ENCODE data around the gene AICDA.
"Not testable (repeated sequence)": the region's sequence is repeated elsewhere in the genome, so short reads cannot be mapped to it uniquely, and the experiment has no call there.

The AICDA gene

DNA sequence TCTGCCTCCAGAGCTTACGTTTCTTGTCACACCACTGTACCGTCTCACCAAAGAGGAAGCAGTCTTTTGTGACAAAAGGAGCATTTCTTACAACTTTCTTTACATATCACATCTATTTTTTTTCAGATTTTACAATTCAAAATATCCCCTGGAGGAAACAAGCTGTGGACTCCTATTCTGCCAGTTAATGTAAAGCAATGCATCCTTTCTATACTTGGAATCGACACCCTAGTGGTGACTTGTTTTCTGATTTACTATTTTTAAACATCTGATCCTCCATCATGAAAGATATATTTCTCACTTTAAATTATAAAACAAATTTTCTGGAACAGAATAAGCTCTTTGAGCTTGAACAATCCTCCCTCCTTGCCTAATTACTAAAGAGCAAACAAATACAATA, 34.8 kb downstream of the AICDA start:
- Histone ChIP-seq H3K4me3 (no peak overlapping the region), H3K4me1 (peaks cover 39 to 53% (median 48%) of the 10 kb centered on the region in 10 experiments), H3K36me3 (no peaks in the 10 kb centered on the region), H3K4me2 (peak overlapping the region; percentile 29 to 74 (median 62); a peak in 21 of 22 replicates), H3K9ac (no peak overlapping the region), H3K9me3 (replicated peaks in 1 of 11) (no peaks in the 10 kb centered on the region), H4K20me1 (no peaks in the 10 kb centered on the region), H3K27ac (peak overlapping the region in 1 of 11 experiments; percentile 11; a peak in 1 of 22 replicates), H3K27me3 (0 out of 22 replicates have a peak, but pooled peaks cover 0 to 3% (median 0%) of the 10 kb centered on the region in 11 experiments)
- TF ChIP-seq Cebpa-rat (IDR thresholded peaks at IDR 0.05): no peak

DNA sequence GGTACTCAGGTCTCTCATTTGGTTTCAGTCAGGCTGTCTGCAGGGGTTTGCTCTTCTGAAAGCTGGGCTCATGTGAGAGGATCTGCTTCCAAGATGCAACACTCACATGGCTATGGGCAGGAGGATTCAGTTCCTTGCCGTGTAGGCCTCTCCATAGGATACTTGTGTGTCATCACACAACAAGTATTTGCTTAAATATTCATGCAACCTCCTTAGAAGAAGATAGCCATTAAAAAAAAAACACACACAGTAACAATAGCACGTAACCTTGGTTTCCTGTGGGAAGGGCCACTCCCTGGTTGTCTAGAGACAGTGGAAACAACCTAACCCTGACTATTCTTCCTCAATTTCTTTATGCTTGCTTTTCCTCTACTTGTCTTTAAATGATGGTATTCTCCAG, 40.2 kb downstream of the AICDA start:
- H3K27me3 ChIP-seq: 0 out of 22 replicates have a peak, but pooled peaks cover 0 to 3% (median 0%) of the 10 kb centered on the region in 11 experiments
- H3K4me1 ChIP-seq: peaks cover 5 to 50% (median 15%) of the 10 kb centered on the region in 10 experiments

DNA sequence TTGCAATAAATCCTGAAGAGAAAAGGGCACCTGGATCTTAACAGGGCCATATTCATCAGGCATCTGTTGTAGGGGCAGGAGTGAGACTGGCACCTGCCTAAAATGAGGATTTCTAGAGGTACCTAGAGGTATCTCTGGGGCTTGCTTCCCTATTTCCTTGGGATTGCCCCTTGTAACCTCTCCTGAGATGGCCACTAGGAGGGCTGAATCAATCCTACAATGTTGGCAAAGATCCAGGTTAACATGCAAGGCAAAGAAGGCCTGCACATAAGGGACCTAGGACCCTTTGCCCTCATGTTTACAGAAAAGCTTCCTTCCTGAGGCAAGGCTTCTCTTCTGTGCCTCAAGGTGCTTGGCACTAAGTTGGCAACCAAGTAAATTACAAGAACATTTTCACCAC, 46.1 kb downstream of the AICDA start:
- Histone ChIP-seq H3K27ac (peak overlapping the region in 8 of 11 experiments; percentile 42 to 93 (median 73); a peak in 16 of 22 replicates), H3K4me1 (peaks cover 0 to 47% (median 19%) of the 10 kb centered on the region in 10 experiments; a peak in 12 of 20 replicates), H3K27me3 (no peaks in the 10 kb centered on the region), H3K4me3 (peak overlapping the region in 5 of 10 experiments; percentile 3 to 49 (median 27); a peak in 6 of 20 replicates), H3K4me2 (peak overlapping the region in 9 of 11 experiments; percentile 4 to 89 (median 63); a peak in 15 of 22 replicates), H3K9ac (peak overlapping the region in 6 of 11 experiments; percentile 23 to 71 (median 49); a peak in 8 of 22 replicates), H4K20me1 (no peaks in the 10 kb centered on the region), H3K36me3 (peaks cover 0 to 18% (median 6%) of the 10 kb centered on the region in 11 experiments; a peak in 9 of 22 replicates), H3K9me3 (replicated peaks in 1 of 11) (peaks cover 45 to 73% (median 54%) of the 10 kb centered on the region in 11 experiments)
- no peak for TF ChIP-seq Cebpa-rat (IDR thresholded peaks at IDR 0.05)

More for the DNA sequence above, 40.2 kb downstream of the AICDA start:
- H3K4me3 ChIP-seq: no peak overlapping the region
- 0 out of 22 replicates have a peak, but pooled peaks of 1 of the 11 experiments have one; percentile 10 for TF ChIP-seq Cebpa-rat (IDR thresholded peaks at IDR 0.05)
- peaks cover 0 to 10% (median 4%) of the 10 kb centered on the region in 11 experiments; a peak in 9 of 22 replicates for H3K36me3 ChIP-seq
- H3K27ac ChIP-seq: peak overlapping the region in 4 of 11 experiments; percentile 57 to 89 (median 84); a peak in 8 of 22 replicates
- peak overlapping the region in 3 of 11 experiments; percentile 62 to 67 (median 65); a peak in 5 of 22 replicates for H3K9ac ChIP-seq
- H3K4me2 ChIP-seq: peak overlapping the region in 8 of 11 experiments; percentile 12 to 73 (median 54); a peak in 15 of 22 replicates
- H4K20me1 ChIP-seq: no peaks in the 10 kb centered on the region
- H3K9me3 ChIP-seq (replicated peaks in 1 of 11): peaks cover 11 to 16% (median 13%) of the 10 kb centered on the region in 11 experiments

DNA sequence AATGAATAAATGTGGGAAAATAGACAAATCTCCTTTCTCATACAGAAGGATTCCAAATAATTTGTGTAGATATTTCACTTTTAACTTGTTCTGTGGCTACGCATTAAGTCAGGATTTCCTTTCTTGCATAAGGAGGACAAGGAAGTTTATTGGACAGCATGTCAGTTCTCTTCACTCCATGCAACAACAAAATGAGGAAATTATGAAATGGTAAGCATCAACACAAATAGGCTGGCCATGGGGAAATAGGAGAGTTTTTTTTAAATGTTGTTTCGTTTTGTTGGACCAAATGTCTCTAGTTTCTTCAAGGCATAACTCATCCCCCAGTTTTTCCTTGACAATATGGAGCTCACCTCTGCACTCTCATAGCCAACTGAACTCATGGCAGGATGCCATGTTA, 46.6 kb downstream of the AICDA start:
- not testable (repeated sequence) for H4K20me1 ChIP-seq, H3K27me3 ChIP-seq
- H3K36me3 ChIP-seq: peaks cover 0 to 18% (median 6%) of the 10 kb centered on the region in 11 experiments; a peak in 9 of 22 replicates
- peak overlapping the region in 6 of 11 experiments; percentile 23 to 71 (median 49); a peak in 8 of 22 replicates for H3K9ac ChIP-seq
- peak overlapping the region in 9 of 11 experiments; percentile 4 to 89 (median 63); a peak in 15 of 22 replicates for H3K4me2 ChIP-seq
- peak overlapping the region in 8 of 11 experiments; percentile 42 to 93 (median 73); a peak in 15 of 22 replicates for H3K27ac ChIP-seq
- H3K4me3 ChIP-seq: peak overlapping the region in 5 of 10 experiments; percentile 3 to 49 (median 27); a peak in 5 of 20 replicates
- H3K9me3 ChIP-seq (replicated peaks in 1 of 11): peaks cover 50 to 78% (median 58%) of the 10 kb centered on the region in 11 experiments
- peaks cover 0 to 43% (median 19%) of the 10 kb centered on the region in 10 experiments; a peak in 12 of 20 replicates for H3K4me1 ChIP-seq

DNA sequence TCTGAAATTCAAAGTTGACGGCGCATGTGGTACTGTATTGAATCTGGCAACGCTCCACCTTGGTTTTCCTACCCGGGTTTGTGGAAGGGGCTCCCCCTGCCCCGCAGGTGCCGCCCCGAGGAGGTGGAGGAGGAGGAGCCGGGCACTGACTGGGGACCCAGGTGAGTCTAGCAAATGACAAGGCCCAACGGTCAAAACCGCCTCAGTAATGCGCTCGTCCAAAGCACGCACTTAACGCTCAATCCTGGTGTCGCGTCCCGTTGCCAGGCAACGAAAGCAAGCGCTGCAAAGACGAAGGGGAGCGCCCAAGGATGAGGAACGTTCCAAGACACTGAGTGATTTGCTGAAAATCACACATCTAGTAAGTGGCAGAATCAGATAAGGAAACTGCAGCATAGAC, 48.0 kb downstream of the AICDA start:
- peak overlapping the region in 1 of 10 experiments; percentile 26; a peak in 1 of 20 replicates for H3K4me3 ChIP-seq
- peak overlapping the region in 5 of 11 experiments; percentile 9 to 68 (median 52); a peak in 4 of 22 replicates for H3K4me2 ChIP-seq
- peaks cover 0 to 18% (median 6%) of the 10 kb centered on the region in 11 experiments; a peak in 9 of 22 replicates for H3K36me3 ChIP-seq
- no peak for TF ChIP-seq Cebpa-rat (IDR thresholded peaks at IDR 0.05)
- H3K27ac ChIP-seq: peak overlapping the region in 5 of 11 experiments; percentile 57 to 93 (median 76); a peak in 7 of 22 replicates
- no peak overlapping the region for H3K9ac ChIP-seq
- peaks cover 51 to 85% (median 62%) of the 10 kb centered on the region in 11 experiments for H3K9me3 ChIP-seq (replicated peaks in 1 of 11)
- no peaks in the 10 kb centered on the region for H4K20me1 ChIP-seq
- no peaks in the 10 kb centered on the region for H3K27me3 ChIP-seq
- H3K4me1 ChIP-seq: peaks cover 0 to 42% (median 19%) of the 10 kb centered on the region in 10 experiments; a peak in 12 of 20 replicates

DNA sequence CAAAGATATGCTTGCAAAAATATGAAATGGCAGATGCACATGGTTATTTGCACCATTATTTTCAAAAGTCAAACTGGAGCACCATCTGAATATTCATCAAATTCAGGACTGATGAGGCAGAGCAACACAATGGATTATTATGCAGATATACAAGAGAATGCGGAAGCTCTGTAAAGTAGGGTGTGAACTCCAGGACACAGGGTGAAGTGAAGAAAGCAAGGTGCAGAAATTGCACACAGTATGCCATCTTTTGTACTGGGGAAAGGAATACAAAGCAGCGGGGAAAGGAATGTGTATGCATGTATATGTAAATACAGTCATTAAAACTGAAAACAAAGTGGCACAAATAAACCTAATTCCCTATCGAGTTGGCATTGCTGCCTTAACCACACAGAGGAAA, 49.3 kb downstream of the AICDA start:
- H3K4me2 ChIP-seq: no peak overlapping the region
- no peak overlapping the region for H3K9ac ChIP-seq

DNA sequence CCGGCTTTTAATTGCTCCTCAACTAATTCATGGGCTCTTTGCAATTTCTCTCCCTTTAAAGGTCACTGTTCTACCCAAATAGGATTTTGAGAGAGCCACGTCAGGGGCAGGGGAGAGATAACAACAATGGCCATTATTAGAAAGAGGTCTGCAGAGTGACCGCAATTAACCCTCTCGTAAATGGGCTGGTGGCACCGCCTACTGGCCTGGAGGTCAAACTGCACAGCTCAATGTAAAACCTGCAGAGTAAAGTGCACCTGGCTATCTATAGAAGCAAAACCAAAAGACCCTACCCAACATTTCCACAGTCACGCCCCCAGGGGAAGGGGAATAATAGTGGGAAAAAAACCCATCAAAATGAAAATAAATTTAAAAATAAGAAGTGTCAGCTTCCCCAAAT, 50.3 kb downstream of the AICDA start:
- H3K27me3 ChIP-seq: no peaks in the 10 kb centered on the region
- TF ChIP-seq Cebpa-rat (IDR thresholded peaks at IDR 0.05): no peak
- no peak overlapping the region for H3K4me2 ChIP-seq
- peaks cover 36 to 67% (median 47%) of the 10 kb centered on the region in 11 experiments for H3K9me3 ChIP-seq (replicated peaks in 1 of 11)
- no peak overlapping the region for H3K27ac ChIP-seq
- H3K9ac ChIP-seq: no peak overlapping the region
- peaks cover 0 to 6% (median 0%) of the 10 kb centered on the region in 11 experiments; a peak in 6 of 22 replicates for H3K36me3 ChIP-seq
- no peak overlapping the region for H3K4me3 ChIP-seq
- H3K4me1 ChIP-seq: peaks cover 0 to 30% (median 19%) of the 10 kb centered on the region in 10 experiments; a peak in 12 of 20 replicates
- H4K20me1 ChIP-seq: no peaks in the 10 kb centered on the region

More for the DNA sequence above, 49.3 kb downstream of the AICDA start:
- TF ChIP-seq Cebpa-rat (IDR thresholded peaks at IDR 0.05): no peak
- no peaks in the 10 kb centered on the region for H4K20me1 ChIP-seq
- peaks cover 0 to 16% (median 6%) of the 10 kb centered on the region in 11 experiments; a peak in 9 of 22 replicates for H3K36me3 ChIP-seq
- no peak overlapping the region for H3K4me3 ChIP-seq
- H3K9me3 ChIP-seq (replicated peaks in 1 of 11): peaks cover 47 to 78% (median 58%) of the 10 kb centered on the region in 11 experiments
- peaks cover 0 to 38% (median 19%) of the 10 kb centered on the region in 10 experiments; a peak in 12 of 20 replicates for H3K4me1 ChIP-seq
- no peak overlapping the region for H3K27ac ChIP-seq
- H3K27me3 ChIP-seq: no peaks in the 10 kb centered on the region

DNA sequence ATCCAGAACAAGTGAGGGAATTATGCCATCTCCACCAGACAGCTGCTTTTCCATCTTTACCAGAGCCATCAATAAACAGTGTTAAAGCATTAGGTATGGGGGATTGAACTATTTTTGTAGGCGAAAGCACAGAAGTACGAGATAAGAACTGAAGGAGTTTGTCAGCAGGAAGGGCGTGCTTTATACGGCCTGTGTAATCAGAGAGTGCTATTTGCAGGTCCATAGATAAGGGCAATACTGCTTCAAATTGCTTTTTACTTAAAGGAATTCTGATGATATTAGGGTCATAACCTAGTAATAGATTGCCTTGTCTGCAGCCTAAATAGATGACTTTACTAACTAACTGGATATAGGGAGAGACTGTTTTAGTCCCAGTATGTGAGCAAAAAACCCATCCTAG, 51.6 kb downstream of the AICDA start:
- peaks cover 0 to 31% (median 9%) of the 10 kb centered on the region in 10 experiments; a peak in 9 of 20 replicates for H3K4me1 ChIP-seq
- peaks cover 0 to 4% (median 0%) of the 10 kb centered on the region in 11 experiments; a peak in 2 of 22 replicates for H3K36me3 ChIP-seq
- no peak overlapping the region for H3K27ac ChIP-seq
- H3K9me3 ChIP-seq (replicated peaks in 1 of 11): peaks cover 24 to 56% (median 36%) of the 10 kb centered on the region in 11 experiments
- H4K20me1 ChIP-seq: no peaks in the 10 kb centered on the region
- H3K4me3 ChIP-seq: no peak overlapping the region
- TF ChIP-seq Cebpa-rat (IDR thresholded peaks at IDR 0.05): no peak
- no peak overlapping the region for H3K4me2 ChIP-seq
- no peak overlapping the region for H3K9ac ChIP-seq
- H3K27me3 ChIP-seq: no peaks in the 10 kb centered on the region

DNA sequence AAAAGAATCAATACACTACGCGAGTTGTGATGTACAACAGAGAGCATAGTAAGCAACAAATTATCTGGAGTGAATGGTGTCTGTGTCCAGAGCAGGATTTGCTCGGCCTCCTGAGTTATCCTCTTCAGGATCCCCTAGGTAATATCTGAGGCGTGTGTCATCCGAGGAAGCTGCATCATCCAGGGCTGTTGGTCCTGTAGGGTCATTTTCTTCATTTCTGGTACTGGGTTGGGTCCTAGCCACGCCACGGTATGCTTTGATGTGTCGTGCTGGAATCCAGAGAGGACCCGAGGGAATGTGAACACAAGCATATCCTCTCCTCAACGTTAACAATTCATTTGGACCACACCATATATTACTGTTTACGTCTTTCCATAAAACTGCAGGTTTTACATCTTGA, 53.0 kb downstream of the AICDA start:
- H3K27me3 ChIP-seq: no peaks in the 10 kb centered on the region
- no peak for TF ChIP-seq Cebpa-rat (IDR thresholded peaks at IDR 0.05)
- peaks cover 0 to 30% (median 3%) of the 10 kb centered on the region in 10 experiments; a peak in 12 of 20 replicates for H3K4me1 ChIP-seq
- H3K9ac ChIP-seq: no peak overlapping the region
- H3K9me3 ChIP-seq (replicated peaks in 1 of 11): peaks cover 24 to 45% (median 34%) of the 10 kb centered on the region in 11 experiments
- H3K4me3 ChIP-seq: no peak overlapping the region
- H4K20me1 ChIP-seq: no peaks in the 10 kb centered on the region
- no peak overlapping the region for H3K27ac ChIP-seq
- no peak overlapping the region for H3K4me2 ChIP-seq
- H3K36me3 ChIP-seq: peaks cover 0 to 4% (median 0%) of the 10 kb centered on the region in 11 experiments; a peak in 2 of 22 replicates

All from BLaER1 treated with 17β-estradiol and CSF1 and Interleukin-3, amounts not matched to agents 10 nM and 100 nM (cell line).